HuH-7.5 (cell line): Measurements from ENCODE around the gene PAIP2B.

Source experiments
- DNase-seq: peaks from one replicate; pipeline ENCODE4 v3.0.0; 2011; ENCODE audit warnings: low spot score

Gene PAIP2B

DNA sequence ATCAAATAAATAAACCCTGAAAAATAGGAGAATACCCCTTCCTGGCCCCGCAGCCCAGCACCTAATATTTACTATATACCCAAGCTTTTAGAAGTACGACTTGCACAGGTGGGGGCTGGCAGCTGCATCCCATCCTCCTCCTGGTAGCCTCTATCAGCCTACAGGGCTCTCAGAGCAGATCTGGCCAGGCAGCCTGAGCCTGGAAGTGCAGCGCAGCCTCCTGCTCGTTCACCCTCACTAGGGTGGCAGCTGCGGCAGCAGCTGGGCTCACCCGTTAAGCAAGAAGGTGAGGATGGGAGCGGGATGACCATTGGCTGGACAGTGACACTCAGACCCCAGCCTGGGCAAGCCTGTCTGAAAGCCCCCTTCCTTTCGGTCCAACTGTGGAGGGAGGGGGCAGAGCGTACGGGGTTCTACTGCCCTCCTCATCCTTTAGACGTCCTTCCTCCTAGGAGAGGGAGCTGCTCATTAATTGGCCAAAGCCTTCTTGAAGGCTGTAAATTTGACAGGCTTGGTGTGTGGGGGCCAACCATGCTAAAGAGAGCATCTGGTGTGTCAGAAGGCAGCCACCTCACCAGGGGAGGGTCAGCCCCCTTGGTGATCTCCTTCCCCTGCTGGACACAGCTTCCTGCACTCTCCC lies 73.2 kb downstream of the PAIP2B start:
- no peak for DNase-seq

DNA sequence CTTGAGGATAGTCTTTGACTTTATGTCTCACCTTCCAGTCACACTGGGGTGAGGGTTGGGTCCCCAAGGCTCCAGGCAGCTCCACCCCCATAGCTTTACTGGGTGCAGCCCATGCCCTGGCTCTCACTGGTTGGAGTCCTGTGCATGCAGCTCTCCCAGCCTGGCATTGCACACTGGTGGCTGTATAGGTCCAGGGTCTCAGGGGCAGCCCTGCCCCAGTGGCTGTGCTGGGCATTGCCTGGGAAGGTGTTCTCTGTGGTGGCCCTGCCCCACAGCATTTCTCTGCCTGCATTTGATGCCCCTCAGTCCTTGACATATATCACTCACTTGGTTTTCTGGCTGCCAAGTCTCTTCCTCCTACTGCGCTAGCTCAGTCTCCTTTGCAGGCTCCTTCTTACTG lies 75.3 kb downstream of the PAIP2B start:
- DNase-seq, result no peak

DNA sequence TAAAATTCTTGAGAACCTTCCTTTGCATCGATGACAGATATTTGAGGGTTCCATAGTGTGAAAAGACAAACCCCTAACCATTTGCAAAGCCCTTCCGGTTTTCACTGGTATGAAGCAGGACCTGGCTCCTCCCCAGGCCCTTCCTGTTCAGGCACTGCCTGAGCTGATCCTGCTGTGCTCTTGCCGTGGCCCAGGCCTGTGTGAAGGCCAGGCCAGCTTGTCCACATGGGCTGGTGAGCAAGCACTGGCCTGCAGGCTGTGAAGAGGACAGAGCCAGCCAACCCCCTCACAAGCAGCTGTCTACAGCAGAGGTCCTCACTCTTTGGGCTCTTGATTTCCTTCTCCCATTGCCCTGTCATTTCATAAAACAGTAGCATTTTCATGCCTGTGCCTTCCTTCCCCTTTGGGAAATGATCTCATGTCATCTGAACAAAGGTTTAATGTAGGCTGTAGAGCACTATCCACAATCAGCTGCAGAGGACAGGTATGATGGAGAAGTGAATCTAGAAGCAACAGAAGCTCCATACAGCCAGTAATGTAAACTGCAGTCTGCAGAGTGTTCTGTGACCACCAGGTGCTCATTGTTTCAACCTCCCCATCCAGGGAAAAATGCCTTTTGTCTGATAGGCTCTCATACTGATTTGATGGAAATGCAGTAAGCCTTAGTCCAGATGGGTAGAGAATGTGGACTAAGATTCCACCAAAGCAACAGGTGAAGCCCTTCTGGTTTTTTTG lies 76.7 kb downstream of the PAIP2B start:
- DNase-seq, result no peak

DNA sequence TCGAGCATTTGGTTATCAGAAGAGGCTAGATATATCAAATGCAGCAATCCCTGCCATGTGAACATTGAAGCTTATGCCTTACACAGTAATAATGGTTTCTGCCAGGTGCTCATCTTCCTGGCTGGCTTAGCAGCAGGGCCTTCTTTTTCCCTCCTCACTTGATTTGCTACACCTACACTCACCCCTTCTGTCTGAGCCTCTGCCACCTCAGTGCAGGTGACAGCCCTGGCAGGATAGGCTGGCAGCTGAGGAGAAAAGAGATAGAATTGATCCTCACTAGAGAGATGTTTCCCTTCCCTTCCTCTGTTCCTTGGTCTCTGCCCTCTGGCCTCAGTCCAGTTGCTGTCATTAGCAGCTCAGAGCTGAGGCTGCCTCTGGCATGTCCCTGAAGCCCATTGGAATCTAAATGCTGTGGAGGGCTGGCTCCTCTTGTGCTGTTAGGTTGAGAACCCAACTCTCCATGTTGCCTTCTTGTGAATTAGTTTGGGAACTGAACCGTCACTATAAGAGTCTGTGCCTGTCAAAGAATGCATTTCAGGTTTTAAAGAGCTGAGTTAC lies 78.3 kb downstream of the PAIP2B start:
- no peak for DNase-seq

GRCh38 chr2:71143782-71144181 lies 83.1 kb downstream of the PAIP2B start:
- no peak for DNase-seq

DNA sequence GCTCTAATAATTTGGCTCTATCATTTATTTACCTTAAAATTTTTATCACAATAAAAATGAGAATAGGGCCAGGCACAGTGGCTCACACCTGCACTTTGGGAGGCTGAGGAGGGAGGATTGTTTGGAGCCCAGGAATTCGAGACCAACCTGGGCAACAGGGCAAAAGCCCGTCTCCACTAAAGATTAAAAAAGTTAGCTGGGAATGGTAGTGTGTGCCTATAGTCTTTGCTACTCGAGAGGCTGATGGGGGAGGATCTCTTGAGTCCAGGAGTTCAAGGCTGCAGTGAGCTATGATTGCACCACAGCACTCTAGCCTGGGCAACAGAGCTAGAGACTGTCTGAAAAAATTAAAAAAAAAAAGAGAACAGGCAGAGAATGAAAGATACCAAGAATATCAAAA lies 90.7 kb downstream of the PAIP2B start:
- DNase-seq, result no peak

GRCh38 chr2:71133603-71134002 lies 93.3 kb downstream of the PAIP2B start:
- DNase-seq, result no peak
